GM19193 (cell line): ENCODE data around the gene RBM14.
A peak's percentile ranks its signal among the peaks of the same experiment; 100 is the strongest.

Source experiments
- POLR2A ChIP-seq: IDR thresholded peaks from 4 replicates; pipeline ENCODE4 v1.6.1; 2011; ENCODE audit not compliant: insufficient read depth, insufficient read length; ENCODE audit errors: extremely low read depth

RBM14 gene, protein sequence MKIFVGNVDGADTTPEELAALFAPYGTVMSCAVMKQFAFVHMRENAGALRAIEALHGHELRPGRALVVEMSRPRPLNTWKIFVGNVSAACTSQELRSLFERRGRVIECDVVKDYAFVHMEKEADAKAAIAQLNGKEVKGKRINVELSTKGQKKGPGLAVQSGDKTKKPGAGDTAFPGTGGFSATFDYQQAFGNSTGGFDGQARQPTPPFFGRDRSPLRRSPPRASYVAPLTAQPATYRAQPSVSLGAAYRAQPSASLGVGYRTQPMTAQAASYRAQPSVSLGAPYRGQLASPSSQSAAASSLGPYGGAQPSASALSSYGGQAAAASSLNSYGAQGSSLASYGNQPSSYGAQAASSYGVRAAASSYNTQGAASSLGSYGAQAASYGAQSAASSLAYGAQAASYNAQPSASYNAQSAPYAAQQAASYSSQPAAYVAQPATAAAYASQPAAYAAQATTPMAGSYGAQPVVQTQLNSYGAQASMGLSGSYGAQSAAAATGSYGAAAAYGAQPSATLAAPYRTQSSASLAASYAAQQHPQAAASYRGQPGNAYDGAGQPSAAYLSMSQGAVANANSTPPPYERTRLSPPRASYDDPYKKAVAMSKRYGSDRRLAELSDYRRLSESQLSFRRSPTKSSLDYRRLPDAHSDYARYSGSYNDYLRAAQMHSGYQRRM

DNA sequence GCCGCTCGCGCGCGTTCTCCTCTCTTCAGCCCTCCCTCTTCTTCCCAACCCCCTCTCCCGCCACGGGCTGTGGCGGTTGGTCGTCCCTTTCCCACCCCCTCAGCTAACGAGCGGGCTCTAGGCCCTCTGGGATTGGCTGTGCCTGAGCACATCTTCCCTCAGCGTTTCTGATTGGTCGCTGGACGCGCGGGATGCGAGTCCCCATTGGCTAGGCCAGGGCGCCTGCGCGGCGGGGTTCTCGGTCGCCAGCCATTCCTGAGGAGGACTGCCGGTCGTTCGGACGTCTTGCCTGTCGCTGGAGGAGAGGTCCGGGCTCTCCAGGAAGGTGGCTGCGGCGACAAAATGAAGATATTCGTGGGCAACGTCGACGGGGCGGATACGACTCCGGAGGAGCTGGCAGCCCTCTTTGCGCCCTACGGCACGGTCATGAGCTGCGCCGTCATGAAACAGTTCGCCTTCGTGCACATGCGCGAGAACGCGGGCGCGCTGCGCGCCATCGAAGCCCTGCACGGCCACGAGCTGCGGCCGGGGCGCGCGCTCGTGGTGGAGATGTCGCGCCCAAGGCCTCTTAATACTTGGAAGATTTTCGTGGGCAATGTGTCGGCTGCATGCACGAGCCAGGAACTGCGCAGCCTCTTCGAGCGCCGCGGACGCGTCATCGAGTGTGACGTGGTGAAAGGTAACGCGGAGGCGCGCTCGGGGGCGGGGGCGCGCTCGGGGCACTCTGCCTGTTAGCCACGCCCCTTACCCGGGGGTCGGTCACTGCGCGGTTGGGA, at the start of gene RBM14:
Gene RBM14, plus strand, starts transcription at position 252 of the 776 bp plus-strand sequence. Its CDS starts 91 bp downstream, at position 343.
- TF ChIP-seq POLR2A = peak; percentile 99

DNA sequence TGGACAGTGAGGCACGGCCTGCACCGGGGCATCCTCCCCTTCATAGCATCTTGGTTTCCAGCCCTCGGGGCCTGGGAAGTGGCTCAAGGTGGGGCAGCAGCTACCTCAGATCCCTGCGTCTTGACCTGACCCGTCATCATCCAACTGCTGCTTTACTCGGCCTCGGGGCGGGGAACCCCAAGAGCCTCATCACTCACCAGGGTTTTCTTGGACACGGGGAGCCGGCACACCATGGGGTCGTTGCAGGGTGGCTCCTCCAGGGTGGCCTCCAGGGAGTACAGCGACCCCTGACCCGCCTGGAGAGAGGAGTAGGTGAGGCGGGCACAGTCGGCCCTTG, 48.7 kb upstream of the RBM14 start:
- TF ChIP-seq POLR2A = no peak

DNA sequence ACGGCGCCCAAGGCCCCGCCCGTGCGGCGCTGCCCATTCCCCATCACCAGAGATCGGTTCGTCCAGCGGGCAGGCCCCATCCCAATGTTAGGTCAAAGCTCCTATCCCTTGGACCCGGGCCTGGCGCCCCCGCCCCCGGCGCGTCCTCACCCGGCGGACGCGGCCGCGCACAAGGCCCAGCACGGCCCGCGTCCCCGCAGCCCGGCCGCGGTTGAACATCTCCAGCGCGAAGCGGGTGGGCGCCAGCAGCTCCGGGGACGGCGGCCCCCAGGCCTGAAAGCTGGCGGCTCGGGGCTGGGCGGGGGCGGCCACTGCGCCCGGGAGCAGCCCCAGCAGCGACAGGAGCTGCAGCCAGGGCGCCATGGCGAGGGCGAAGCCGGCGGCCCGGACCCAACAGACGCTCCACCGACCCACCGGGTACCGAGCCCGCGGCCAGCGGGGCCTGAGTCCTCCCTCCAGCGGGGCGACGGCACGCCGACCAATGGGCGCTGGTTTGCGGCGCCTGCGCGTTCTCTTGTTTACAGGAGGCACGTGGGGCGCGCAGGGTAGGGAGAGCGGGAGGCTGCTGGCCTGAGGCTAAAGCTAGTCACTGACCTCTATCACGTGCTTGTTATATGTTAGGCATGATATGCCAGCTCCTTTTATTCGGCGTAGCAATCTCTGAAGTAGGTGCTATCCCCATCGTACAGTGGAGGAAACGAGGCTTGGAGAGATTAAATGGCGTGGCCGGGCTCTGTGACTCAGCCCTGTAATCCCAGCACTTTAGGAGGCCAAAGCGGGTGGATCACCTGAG, 48.1 kb upstream of the RBM14 start, which contains the start of gene CTSF:
Gene CTSF, minus strand, starts transcription at position 483 of the 793 bp plus-strand sequence. Its CDS starts 120 bp downstream, at position 363.
- TF ChIP-seq POLR2A = no peak

DNA sequence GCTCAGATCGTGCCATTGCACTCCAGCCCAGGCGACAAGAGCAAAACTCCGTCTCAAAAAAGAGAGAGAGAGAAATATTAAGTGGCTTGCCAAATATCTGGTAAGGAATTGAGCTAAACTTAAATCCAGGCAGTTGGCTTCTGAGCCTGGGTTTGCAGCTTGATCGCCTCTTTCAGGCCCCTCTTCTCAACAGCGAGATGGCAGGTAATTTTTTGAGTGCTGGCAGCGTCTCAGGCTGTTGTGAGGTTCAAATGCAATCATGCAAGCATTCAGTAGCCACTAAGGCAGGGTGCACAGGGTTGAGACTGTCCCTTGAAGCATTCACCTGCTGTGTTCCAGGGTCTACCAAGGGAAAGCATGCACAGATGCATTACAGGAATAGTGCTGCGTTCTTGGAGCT, 47.4 kb upstream of the RBM14 start:
- TF ChIP-seq POLR2A = no peak

DNA sequence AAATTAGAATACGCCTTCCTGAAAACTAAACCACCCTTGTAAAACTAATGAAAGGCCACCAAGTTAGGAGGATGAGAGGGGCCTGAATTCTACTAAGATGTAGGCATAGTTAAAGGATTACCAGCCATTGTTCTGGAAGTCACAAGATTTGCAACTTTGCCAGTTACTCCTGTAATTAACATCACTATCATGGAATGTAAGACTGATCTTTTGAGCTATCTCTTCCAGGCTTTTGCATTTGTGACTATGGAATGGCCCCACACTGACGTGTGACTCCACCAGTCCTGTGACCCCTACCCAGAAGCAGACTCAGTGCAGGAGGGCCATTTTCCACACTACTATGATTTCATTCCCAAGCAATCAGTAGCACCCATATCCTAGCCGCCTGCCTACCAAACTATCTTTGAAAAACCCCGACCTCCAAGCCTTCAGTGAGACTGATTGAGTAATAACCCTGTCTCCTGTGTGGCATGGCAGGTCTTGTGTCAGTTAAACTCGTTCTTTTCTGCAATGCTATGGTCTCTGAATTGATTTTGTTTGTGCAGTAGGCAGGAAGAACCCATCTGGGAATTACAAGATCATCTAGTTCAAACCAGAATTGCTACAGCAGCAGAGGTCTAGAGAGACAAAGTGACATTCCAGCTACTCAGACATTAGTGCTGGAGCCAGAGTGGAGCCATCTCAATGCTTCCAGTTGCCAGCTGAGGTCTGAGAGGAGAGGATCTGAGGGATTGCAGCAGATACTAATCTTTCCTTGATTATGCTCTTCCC, 46.2 kb upstream of the RBM14 start:
- TF ChIP-seq POLR2A = no peak

DNA sequence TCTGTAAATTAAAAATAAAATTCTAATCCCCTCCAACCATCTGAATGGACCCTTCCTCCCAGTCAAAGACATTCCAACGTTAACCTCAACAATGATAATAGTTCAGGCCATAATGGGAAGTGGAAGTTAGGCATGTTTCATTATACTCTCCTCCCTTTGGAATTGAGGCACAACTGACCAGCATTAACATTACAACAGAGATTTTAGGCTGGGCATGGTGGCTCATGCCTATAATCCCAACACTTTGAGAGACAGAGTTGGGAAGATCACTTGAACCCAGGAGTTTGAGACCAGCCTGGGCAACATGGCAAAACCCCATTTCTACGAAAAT, 45.6 kb upstream of the RBM14 start:
- TF ChIP-seq POLR2A = no peak

DNA sequence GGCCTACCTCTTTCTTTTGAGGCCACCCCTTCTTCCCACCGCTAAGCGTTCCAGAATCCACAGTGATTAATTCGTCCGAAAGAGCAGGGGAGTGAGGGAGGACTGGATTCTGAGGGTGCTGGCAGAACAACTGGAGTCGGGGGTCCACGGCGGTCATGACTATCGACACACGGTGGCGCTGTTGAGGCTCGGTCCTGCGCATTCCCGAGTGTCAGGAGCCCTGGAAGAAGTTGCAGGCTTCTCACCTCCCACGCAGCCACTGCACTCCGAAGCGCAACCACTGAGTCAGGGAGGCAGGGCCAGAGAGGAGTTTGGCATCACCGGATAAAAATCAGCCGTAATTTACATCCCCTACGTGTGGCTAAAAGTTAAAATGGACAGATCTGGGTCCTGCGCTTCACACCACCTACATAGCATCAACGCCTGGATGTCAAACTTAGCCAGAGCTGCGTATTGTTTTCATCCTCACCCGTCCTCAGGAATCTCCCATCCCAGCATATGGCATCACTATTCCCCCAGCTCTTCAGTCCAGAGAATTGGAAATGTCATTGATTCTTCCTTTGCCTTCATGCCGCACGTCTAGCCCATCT, 37.3 kb upstream of the RBM14 start:
- no peak for TF ChIP-seq POLR2A

DNA sequence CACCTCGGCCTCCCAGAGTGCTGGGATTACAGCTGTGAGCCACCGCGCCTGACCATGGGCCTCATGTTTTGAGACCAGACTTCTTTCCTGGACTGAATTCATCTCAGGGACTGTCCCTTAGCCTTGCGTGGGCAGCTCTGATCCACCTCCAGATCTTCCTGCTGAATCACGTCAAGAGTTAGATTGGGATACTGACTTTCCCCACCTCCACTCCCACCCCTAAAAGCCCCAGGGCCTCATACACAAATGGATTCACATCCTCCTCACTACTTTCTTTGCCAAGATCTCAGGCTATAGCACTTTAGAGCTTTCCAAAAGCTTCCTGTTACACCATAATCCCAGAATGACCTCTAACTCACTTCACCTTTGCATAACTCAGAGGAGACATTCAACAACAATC, 35.6 kb upstream of the RBM14 start:
- no peak for TF ChIP-seq POLR2A

DNA sequence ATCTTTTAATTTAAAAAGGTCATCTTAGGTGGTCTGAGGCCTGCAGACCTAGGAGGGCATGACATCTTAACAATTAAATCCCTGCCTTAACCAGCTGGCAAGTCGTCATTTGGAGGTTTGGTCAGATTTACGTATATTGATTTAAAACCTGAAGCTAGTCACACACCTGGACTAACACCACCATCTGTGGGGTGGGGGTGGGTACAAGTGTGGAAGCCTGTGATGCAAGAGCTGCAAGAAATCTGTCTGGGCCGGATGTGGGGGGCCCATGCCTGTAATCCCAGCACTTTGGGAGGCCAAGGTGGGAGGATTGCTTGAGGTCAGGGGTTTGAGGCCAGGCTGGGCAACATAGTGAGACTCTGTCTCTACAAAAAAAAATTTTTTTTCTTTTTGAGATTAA, 35.2 kb upstream of the RBM14 start:
- no peak for TF ChIP-seq POLR2A

DNA sequence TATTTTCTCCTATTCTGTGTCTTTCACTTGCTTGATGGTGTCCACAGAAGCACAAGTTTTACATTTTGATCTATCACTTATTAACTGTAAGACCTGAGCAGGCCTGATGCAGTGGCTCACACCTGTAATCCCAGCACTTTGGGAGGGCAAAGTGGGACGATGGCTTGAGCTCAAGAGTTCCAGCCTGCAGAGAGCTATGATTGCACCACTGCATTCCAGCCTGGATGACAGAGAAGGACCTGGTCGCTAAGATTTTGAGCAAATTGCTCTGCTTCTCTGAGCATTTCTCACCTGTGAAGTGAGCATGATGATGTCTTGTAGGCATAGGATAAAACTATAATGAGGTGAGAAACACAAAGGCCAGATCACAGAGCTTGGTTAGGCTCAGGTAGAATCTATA, 30.3 kb upstream of the RBM14 start:
- TF ChIP-seq POLR2A = no peak

DNA sequence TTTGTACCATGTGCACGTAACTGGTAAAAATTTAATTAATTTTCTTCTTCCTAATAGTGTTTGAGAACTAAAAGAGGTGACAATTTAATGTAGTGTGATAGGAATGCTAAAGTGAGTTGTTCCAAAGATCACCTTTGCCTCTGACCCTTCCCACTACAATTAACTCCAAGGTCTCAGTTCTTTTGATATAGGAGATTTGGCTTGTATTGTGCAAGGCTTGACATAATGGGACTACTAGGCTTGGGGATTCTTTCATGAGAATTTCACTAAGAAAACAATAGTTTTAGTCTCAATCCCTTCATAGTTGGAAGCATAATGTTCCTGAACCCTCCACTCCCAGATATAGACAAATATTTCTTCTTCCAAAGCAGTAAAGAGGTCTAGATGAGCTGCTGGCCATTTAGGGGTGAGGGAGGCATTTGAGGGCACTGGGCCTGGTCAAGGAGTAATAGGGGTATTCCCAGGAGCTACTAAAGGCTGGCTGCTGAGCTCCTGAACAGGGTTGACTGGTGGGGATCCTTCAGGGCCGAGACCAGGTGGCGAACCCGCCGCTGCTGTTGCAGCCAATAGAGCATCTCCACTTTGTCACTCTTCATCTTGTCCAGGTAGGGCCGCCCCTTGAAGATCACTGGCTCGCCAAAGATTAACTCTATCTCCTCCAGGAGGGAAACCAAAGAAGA, 26.3 kb upstream of the RBM14 start:
- no peak for TF ChIP-seq POLR2A

DNA sequence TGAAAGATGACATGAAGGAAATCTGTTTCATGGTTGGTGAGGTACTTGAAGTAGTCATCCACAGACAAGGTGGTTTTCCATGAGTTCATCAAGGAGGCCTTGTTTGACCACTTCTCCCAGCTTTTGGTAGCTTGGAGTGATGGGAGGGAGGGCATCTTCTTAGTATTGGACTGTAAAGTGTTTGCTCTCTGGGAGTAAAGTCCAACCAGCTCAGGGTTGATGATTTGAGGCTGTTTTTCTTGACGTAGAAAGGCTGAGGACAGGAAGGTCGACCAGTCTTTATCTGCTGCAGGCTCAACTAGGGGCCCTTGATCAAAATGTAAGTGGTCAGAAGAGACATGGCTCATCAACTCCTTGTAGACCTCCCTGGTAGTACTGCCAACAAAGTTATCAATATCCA, 25.3 kb upstream of the RBM14 start:
- TF ChIP-seq POLR2A = no peak
